ENCODE results near the gene PRPF8. TPM values are rescaled to one million over a fixed set of nuclear protein-coding genes. Genes with fewer than 3 reads are reported as not detected.
A peak's percentile ranks its signal among the peaks of the same experiment; 100 is the strongest.

Gene PRPF8
- total and polyA plus RNA-seq, 2 of the 13 experiments (the other 11 are each of a cell fraction or from before 2014, with no cell fraction given), result 112 to 179 TPM

DNA sequence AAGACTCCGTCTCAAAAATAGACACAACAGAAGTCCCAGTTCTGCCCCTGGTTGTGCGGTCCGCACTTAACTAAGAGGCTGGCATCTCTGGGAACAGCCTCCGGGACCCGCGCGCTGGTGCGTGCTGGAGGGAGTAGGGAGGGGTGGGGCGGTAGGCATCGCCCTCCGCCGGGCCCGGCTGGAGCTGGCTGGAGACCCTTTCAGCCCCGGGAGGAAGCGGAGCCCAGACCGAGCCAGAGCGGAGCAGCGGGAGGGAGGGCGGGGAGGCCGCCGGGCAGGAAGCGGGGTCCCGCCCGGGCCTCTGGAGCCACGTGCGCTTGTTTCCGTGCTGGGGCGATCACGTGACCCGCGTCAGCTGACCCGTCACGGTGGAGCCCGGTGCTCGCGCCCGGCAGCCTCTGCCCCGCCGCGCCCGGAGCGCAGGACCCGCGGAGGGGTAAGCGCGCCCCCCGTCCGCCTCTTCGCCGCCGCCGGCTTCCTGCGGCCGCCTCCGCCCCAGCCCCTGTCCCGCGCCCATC, 39.7 kb upstream of the PRPF8 start, which contains the start of gene WDR81 (continued):
- TF ChIP-seq CBX5 (CRISPR knock-in tag; IDR thresholded peaks at IDR 0.05; ENCODE audit: borderline replicate concordance), result no peak
- TF ChIP-seq, protein P1, sequence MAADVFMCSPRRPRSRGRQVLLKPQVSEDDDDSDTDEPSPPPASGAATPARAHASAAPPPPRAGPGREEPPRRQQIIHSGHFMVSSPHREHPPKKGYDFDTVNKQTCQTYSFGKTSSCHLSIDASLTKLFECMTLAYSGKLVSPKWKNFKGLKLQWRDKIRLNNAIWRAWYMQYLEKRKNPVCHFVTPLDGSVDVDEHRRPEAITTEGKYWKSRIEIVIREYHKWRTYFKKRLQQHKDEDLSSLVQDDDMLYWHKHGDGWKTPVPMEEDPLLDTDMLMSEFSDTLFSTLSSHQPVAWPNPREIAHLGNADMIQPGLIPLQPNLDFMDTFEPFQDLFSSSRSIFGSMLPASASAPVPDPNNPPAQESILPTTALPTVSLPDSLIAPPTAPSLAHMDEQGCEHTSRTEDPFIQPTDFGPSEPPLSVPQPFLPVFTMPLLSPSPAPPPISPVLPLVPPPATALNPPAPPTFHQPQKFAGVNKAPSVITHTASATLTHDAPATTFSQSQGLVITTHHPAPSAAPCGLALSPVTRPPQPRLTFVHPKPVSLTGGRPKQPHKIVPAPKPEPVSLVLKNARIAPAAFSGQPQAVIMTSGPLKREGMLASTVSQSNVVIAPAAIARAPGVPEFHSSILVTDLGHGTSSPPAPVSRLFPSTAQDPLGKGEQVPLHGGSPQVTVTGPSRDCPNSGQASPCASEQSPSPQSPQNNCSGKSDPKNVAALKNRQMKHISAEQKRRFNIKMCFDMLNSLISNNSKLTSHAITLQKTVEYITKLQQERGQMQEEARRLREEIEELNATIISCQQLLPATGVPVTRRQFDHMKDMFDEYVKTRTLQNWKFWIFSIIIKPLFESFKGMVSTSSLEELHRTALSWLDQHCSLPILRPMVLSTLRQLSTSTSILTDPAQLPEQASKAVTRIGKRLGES (CRISPR knock-in tag; IDR thresholded peaks at IDR 0.05; ENCODE audit: borderline replicate concordance), result 0 out of 2 replicates have a peak, but pooled peaks have one; percentile 19
- peak; percentile 48; the same call in 1 of the 2 replicates for TF ChIP-seq RXRB (CRISPR knock-in tag; IDR thresholded peaks at IDR 0.05; ENCODE audit: borderline replicate concordance)
- TF ChIP-seq ZNF891 (CRISPR knock-in tag; IDR thresholded peaks at IDR 0.05), result peak; percentile 61; the same call in 1 of the 2 replicates
- no peak for TF ChIP-seq SMYD3 (CRISPR knock-in tag; IDR thresholded peaks at IDR 0.05)
- TF ChIP-seq GPN1 (CRISPR knock-in tag; IDR thresholded peaks at IDR 0.05; ENCODE audit: borderline replicate concordance), result no peak
- TF ChIP-seq, protein P2, sequence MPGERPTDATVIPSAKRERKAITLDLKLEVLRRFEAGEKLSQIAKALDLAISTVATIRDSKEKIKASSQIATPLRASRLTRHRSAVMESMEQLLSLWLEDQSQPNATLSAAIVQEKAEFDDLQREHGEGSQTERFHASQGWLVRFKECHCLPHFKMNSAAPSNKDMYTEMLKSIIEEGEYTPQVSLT (CRISPR knock-in tag; IDR thresholded peaks at IDR 0.05; ENCODE audit: borderline replicate concordance, low read depth), result no peak; the same call in 1 of the 2 replicates
- TF ChIP-seq, protein P3, sequence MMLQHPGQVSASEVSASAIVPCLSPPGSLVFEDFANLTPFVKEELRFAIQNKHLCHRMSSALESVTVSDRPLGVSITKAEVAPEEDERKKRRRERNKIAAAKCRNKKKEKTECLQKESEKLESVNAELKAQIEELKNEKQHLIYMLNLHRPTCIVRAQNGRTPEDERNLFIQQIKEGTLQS (CRISPR knock-in tag; IDR thresholded peaks at IDR 0.05), result no peak
- no peak for TF ChIP-seq ZNF17 (CRISPR knock-in tag; IDR thresholded peaks at IDR 0.05)
- no peak; the same call in 1 of the 2 replicates for TF ChIP-seq ZNF790 (CRISPR knock-in tag; IDR thresholded peaks at IDR 0.05; ENCODE audit: borderline replicate concordance)
- TF ChIP-seq TARDBP (CRISPR knock-in tag; IDR thresholded peaks at IDR 0.05), result peak; percentile 25; the same call in 1 of the 2 replicates
- no peak for TF ChIP-seq ZNF253 (CRISPR knock-in tag; IDR thresholded peaks at IDR 0.05; ENCODE audit: borderline replicate concordance)
- TF ChIP-seq HES4 (CRISPR knock-in tag; IDR thresholded peaks at IDR 0.05; ENCODE audit: borderline replicate concordance), result no peak
- TF ChIP-seq YEATS4 (CRISPR knock-in tag; IDR thresholded peaks at IDR 0.05; ENCODE audit: borderline replicate concordance), result no peak; the same call in 1 of the 2 replicates
- no peak for TF ChIP-seq SCMH1 (CRISPR knock-in tag; IDR thresholded peaks at IDR 0.05; ENCODE audit: borderline replicate concordance)
- TF ChIP-seq, protein P4, sequence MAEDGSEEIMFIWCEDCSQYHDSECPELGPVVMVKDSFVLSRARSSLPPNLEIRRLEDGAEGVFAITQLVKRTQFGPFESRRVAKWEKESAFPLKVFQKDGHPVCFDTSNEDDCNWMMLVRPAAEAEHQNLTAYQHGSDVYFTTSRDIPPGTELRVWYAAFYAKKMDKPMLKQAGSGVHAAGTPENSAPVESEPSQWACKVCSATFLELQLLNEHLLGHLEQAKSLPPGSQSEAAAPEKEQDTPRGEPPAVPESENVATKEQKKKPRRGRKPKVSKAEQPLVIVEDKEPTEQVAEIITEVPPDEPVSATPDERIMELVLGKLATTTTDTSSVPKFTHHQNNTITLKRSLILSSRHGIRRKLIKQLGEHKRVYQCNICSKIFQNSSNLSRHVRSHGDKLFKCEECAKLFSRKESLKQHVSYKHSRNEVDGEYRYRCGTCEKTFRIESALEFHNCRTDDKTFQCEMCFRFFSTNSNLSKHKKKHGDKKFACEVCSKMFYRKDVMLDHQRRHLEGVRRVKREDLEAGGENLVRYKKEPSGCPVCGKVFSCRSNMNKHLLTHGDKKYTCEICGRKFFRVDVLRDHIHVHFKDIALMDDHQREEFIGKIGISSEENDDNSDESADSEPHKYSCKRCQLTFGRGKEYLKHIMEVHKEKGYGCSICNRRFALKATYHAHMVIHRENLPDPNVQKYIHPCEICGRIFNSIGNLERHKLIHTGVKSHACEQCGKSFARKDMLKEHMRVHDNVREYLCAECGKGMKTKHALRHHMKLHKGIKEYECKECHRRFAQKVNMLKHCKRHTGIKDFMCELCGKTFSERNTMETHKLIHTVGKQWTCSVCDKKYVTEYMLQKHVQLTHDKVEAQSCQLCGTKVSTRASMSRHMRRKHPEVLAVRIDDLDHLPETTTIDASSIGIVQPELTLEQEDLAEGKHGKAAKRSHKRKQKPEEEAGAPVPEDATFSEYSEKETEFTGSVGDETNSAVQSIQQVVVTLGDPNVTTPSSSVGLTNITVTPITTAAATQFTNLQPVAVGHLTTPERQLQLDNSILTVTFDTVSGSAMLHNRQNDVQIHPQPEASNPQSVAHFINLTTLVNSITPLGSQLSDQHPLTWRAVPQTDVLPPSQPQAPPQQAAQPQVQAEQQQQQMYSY (CRISPR knock-in tag; IDR thresholded peaks at IDR 0.05), result peak; percentile 48; the same call in 1 of the 2 replicates
- TF ChIP-seq, protein P5, sequence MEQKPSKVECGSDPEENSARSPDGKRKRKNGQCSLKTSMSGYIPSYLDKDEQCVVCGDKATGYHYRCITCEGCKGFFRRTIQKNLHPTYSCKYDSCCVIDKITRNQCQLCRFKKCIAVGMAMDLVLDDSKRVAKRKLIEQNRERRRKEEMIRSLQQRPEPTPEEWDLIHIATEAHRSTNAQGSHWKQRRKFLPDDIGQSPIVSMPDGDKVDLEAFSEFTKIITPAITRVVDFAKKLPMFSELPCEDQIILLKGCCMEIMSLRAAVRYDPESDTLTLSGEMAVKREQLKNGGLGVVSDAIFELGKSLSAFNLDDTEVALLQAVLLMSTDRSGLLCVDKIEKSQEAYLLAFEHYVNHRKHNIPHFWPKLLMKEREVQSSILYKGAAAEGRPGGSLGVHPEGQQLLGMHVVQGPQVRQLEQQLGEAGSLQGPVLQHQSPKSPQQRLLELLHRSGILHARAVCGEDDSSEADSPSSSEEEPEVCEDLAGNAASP (CRISPR knock-in tag; IDR thresholded peaks at IDR 0.05; ENCODE audit: borderline replicate concordance), result no peak; the same call in none of the 2 replicates
- TF ChIP-seq, protein P6, sequence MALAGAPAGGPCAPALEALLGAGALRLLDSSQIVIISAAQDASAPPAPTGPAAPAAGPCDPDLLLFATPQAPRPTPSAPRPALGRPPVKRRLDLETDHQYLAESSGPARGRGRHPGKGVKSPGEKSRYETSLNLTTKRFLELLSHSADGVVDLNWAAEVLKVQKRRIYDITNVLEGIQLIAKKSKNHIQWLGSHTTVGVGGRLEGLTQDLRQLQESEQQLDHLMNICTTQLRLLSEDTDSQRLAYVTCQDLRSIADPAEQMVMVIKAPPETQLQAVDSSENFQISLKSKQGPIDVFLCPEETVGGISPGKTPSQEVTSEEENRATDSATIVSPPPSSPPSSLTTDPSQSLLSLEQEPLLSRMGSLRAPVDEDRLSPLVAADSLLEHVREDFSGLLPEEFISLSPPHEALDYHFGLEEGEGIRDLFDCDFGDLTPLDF (CRISPR knock-in tag; IDR thresholded peaks at IDR 0.05), result 0 out of 2 replicates have a peak, but pooled peaks have one; percentile 20
